NCI-H146 (cell line): ENCODE measurements around the gene TJP3.
A peak's percentile ranks its signal among the peaks of the same experiment; 100 is the strongest.
"Not testable (repeated sequence)": the region's sequence is repeated elsewhere in the genome, so short reads cannot be mapped to it uniquely, and the experiment has no call there.

Experiments used
- DNase-seq: peaks from one replicate; lab custom pipeline; 2025; lab: John Stamatoyannopoulos, UW

The TJP3 gene

DNA sequence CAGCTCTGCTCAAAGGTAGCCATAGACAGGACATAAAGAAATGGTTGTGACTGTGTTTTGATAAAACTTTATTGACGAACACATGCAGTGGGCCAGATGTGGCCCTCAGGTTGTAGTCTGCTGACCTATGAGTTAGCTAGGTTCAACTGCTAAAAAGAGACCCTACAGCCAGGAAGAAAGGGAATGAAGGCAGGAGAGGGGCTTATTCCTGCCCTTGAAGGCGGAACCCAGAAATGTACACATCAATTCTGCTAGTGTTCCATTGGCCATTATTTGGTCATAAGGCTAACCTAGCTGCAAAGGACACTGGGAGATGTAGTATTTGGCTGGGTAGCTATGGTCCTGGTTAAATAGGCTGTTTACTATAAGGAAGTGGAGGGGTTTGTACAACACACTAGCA is 35.3 kb downstream of the TJP3 start:
- no peak for DNase-seq

DNA sequence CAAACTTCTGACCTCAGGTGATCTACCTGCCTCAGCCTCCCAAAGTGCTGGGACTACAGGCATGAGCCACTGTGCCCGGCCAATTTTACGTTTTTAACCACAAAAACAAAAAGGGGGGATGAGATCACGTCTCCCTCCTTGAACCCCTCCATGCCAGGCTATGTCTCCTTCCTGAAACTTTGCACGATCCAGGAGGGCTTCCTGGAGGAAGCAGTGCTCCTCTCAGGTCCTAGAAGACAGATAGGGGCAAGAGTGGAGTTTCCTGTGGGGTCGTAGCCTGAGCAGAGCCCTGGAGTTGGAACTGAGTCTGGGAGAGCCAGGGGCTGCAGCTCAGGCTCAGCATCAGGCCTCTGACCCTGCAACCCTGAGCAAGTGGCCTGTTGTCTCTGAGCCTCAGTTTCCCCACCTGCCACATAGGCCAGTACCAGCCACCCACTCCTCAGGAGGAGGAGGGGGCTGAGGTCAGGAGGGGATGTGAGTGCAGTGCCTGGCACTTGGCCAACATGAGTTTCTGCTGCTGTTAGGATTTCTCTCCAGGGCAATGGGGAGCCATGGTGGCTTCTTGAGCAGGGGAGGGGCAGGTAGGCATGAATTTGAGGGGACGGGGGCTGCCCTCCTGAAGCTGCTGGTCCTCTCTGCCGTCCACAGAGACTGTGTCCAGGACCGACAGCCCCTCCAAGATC is 37.3 kb downstream of the TJP3 start:
- no peak for DNase-seq

DNA sequence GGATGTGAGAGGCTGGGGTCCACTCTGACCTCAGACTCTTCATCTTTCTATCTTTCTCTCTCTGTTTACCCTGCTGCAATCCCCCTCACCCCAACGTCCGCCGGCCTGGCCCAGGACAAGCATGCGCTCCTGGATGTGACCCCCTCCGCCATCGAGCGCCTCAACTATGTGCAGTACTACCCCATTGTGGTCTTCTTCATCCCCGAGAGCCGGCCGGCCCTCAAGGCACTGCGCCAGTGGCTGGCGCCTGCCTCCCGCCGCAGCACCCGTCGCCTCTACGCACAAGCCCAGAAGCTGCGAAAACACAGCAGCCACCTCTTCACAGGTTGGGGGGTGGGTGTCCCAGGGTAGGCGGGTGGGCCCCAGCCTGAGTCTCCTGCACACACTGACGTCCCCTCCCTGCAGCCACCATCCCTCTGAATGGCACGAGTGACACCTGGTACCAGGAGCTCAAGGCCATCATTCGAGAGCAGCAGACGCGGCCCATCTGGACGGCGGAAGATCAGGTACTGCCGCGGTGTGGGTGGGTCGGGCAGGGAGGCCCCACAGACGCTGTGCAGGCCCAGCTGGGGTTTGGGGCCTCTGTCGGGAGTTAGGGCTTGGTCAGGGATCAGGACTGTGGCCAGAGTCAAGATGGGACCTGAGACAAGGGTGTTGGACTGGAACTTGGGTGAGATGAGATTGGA is 38.3 kb downstream of the TJP3 start:
- DNase-seq: no peak

DNA sequence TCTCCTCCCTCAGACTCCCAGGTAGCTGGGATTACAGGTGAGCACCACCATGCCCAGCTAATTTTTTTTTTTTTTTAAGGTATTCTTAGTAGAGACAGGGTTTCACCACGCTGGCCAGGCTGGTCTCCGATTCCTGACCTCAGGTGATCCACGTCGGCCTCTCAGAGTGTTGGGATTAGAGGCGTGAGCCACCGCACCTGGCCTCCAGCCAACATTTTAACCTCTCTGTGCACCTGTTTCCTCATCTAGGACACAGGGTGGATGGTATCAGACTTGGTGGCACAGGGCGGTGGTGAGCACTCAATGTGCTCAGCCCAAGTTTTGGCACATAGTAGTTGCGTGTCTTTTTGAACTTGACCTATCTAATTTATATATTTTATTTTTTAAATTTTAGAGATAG is 40.8 kb downstream of the TJP3 start:
- DNase-seq: no peak

DNA sequence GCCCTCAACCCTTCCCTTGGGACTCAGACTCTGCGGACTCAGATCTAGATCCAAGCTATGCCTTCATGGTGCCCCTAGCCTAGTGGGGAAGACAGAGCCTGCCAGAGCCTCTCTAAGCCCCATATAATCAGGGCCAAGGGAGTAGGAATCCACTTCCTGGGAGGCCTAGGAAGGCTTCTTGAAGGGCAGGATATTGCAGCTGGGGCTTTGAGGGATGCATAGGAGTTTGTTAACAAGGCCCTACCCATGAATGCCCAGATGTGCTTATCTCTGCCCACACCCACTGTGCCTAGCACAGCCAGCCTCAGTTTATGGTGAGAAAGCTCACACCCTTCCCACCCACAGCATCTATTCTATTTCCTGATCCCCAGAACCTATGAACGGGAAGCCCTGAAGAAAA is 42.0 kb downstream of the TJP3 start:
- no peak for DNase-seq

DNA sequence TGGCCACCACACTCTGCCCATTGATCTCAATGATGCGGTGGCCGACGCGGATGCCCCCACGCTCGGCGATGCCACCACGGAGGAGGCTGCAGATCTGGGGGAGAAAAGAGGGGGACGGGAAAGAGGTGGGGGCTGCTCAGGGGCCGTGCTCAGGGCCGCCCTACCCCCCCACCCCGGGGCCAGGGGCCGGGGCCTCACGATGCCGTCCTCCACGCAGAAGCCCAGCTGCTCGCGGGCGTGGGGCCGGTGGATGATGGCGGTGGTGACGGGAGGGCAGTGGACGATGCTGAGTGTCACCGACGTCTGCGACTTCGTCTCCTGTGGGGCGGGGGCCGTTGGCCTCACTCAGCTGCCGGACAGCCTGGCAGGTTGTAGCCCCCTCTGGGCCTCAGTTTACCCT is 43.1 kb downstream of the TJP3 start:
- DNase-seq: no peak

DNA sequence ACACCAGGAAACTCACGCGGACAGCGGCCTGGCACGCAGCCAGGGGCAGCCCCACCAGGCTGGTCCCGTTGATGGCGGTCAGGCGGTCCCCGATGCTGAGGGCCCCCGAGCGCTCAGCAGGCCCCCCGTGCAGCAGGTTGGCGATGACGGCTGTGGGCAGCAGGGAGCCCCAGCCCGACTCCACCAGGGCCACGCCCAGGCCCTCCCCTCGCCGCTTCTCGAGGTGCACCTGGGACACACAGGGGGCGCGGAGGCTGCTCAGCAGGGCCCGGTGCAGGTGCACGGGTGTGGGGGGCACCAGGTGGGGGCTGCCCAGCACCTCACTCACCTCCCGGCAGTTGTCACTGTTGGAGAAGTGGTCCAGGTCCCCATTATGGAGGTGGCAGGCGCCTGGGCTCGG is 44.3 kb downstream of the TJP3 start:
- no peak for DNase-seq

DNA sequence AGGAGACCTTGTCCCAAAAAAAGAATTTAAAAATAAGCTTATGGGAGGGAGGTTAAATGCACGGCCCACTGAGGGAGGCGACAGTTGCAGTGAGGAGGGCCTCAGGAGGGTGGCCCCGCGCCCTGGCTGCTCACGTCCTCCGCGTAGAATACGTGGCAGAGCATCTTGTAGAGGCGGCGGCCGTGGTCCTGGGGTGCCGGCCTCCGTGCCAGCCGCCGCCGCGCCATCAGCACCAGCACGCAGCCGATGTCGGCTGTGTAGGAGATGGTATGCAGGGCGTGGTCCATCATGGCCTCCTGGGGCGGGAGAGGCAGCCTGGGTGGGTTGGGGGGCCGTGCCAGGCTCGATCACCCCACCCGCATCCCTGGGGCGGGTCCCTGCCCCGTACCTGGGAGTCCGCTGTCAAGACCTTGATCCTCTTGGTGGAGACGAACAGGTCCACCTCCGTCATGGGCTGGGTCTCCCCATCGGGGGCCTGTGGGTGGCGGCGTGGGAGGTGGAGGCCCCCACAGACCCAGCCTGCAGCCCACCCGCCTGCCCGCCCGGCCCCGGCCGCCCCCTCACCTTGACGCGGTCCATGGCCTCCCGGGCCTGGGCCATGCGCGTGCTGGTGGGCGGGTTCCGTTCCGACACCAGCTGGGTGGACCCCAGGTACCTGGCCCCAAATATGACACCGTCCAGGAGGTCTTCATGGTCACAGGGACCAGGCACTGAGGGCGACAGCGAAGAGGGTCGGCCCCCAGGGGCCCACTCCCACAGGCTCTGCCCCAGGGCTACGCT is 45.6 kb downstream of the TJP3 start:
- DNase-seq: no peak

DNA sequence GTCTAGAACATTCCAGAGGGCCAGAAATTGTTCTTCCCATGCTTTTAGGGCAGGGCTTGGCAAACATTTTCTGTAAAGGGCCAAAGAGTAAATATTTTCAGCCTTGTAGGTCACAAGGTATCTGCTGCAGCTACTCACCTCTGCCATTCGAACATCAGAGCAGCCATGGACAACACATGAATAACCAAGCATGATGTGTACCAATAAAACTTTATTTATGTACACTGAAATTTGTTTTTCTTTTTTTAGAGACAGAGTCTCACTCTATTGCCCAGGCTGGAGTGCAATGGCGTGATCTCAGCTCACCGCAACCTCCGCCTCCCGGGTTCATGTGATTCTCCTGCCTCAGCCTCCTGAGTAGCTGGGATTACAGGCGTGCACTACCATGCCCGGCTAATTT is 49.5 kb downstream of the TJP3 start:
- DNase-seq: not testable (repeated sequence)

DNA sequence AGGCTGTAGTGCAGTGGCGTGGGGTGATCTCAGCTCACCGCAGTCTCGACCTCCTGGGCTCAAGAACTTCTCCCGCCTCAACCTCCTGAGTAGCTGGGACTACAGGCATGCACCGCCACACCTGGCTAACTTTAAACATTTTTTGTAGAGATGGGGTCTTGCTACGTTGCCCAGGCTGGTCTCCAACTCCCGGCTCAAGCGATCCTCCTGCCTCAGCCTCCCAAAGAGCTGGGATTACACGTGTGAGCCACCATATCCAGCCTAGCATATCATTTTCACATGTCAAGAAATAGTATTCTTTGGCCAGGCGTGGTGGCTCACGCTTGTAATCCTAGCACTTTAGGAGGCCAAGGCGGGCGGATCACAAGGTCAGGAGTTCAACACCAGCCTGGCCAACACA is 50.1 kb downstream of the TJP3 start:
- not testable (repeated sequence) for DNase-seq

DNA sequence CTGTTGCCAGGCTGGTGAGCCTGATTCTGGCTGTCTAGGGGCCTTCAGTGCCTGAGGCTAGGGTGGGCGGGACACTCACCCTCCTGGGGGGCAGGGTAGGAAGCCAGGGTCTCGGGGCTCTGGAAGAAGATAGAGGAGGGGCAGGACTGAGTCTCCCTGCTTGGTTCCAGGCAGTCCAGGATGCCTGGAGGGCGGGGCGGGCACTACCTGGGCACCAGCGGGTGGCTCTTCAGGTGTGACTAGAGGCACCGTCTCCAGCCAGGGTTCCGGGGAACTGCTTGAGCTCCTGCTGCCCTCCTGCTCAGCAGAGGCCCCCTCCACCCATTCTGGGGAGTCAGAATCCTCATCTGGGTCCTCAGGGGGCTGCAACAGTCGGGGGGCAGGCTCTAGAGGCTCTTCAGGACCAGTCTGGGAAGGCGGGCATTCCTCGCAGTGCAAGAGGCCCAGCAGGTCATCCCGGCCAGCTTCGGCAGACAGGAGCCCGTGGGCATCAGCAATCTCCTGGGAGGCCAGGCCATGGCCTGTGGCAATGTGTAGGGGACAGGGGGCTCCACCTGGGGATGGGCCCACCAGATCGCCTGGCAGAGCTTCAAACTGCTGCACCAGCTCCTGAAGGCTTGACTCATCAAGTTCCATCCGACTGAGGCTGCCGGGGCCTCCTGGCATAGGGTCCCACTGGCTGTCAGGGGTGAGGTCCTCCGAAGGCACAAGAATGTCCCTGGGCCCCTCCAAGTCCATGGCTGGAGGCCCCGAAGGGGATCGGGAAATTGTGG is 51.5 kb downstream of the TJP3 start:
- no peak for DNase-seq

DNA sequence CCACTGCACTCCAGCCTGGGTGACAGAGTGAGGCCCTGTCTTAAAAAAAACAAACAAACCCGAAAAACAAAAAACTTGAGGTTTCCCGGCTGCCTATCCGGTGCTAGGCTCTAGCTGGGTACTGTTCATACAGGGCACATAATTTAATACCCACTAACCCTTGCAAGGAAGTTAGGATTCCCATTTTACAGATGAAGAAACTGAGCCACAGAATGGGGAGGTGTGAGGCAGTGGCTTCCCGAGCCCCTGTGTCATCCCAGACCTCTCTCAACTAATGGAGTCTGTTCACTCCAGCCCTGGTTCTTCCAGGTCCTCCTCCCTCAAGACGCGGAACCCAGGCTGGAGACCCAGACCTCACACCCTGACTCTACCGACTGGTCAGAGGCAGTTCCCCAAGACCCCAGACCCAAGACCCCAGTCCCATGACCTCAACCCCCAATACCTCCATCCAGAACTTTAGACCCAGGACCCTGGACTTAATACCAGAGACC is 52.7 kb downstream of the TJP3 start:
- DNase-seq: no peak

DNA sequence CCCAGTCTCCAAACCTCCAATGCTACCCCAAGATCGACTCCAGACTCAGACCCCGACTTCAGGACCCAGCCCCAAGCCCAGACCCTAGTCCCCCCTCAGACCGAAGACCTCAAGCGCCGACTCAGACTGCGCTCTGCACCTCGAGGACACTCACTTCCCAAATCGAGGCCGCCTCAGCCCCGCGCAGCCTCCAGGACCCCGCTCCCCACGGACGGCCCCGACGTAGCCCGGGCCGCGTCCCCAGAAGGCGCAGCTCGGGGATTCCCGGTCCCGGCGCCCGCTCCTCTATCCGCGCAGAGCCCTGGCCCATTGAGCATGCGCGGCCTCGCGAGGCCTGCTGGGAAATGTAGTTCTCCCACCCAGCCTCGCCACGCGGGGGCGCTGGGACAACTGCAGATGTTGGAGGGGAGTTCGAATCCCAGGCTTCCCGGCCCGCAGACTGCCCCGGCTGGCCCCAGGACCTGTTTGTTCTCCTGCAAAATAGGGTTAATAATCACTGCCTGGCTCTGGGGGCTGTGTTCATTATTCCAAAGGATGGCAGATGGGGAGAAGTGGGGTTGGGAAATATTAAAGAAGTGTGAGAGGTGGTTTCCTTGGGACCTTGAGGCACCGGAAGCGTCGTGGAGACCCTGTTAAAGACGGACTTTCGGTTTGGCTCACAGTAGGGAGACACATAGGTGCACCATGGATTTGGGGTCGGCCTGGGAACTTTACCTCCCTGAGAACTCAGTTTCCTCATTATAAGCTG is 53.4 kb downstream of the TJP3 start, which contains the start of gene APBA3:
TSS of gene APBA3 (minus strand) at position 311 of the 748 bp plus-strand sequence. CDS start 1,428 bp downstream, outside the sequence.
- DNase-seq: peak; percentile 77

DNA sequence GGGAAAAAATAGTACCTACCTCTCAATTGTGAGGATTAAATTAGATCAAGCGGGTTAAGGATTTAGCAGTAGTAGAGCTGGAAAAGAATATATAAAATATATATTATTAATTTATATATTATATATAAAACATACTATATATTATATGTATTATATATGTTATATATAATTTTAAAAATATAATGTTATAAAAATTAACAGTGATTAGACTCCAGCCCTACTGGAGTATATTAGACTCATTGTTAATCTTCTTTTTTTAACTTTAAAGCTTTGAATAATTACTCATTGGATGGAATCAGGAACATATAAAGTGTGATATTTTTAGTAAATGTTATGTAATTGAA is 53.9 kb downstream of the TJP3 start:
- no peak for DNase-seq

DNA sequence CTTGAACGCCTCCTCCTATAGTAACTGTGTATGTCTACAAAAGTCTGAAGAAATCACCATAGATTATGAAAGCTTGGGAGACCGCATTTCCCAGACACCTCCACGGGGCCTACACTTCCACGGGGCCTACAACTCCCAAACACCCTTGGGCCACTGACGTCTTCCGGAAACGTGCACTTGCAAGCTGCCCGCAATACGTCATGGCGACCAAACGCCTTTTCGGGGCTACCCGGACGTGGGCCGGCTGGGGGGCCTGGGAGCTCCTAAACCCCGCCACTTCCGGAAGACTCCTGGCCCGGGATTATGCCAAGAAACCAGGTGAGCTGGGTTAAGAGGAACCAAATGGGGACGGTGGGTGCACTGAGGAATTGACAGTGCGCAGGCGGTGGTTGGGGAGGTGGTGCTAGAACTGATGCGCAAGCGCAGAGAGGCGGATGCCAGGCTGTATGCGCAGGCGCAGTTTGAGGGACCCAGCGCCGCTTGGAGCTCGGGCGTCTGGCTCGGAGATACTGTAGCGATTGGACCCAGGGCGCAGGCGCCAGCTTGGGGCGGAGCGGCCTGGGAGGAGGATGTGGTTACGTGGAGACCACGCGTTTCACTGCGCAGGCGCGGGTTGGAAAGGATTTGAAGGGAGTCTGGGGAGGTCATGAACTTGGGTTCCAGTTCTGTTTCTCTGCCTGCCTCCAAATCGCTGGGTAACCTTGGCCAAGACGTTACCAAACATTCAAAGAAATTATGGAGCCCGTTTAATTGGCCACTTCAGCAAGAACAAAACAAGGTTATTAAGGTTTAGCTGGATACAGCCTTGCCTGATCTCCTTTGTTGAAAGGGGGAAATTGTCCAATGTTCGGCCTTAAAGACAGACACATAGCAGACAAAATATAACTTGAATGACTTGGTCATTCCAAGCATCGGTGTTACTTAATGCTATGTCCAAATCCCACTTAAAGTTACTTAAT is 54.6 kb downstream of the TJP3 start, which contains the start of gene MRPL54:
TSS of gene MRPL54 (plus strand) at position 182 of the 959 bp plus-strand sequence. CDS start at position 201, 19 bp downstream.
- DNase-seq: peak; percentile 95

DNA sequence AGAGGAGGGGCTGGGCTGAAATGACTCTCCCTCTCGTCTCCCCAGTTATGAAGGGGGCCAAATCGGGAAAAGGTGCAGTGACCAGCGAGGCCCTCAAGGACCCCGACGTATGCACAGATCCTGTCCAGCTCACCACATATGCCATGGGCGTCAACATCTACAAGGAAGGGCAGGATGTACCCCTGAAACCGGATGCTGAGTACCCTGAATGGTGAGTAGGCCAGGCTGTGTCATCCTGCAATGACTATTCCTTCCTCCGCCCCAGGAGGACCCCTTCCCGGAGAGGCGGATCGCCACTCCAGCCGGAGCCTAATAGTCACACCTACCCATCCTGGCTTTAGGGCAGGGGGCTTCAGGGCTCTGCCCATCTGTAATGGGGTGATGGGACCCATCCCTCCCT is 56.9 kb downstream of the TJP3 start:
- DNase-seq: no peak

DNA sequence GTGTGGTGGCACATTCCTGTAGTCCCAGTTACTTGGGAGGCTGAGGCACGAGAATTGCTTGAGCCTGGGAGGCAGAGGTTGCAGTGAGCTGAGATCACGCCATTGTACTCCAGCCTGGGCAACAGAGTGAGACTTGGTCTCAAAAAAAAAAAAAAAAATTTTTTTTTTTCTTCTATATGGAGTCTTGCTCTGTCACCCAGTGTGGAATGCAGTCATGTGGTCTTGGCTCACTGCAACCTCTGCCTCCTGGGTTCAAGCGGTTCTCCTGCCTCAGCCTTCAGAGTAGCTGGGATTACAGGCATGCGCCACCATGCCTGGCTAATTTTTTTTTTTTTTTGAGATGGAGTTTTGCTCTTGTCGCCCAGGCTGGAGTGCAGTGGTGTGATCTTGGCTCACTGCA is 57.6 kb downstream of the TJP3 start:
- not testable (repeated sequence) for DNase-seq

DNA sequence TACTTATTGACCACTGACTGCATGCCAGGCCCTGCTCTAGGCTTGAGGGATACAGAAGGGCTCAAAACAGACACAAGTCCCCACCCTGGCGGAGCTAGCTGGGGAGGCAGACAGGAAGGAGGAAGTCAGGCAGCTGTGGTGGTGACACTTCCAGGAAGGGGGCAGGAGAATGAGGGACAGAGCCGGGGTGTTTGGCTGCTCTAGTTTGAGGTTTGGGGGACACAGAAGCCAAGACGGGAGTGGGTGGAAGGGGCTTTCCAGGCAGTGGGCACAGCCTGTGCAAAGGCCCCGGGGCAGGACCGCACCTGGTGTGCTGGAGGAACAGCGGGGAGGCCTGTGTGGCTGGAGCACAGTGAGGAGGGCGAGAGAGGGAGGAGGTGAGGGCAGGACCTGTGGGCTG is 58.3 kb downstream of the TJP3 start:
- DNase-seq: no peak

DNA sequence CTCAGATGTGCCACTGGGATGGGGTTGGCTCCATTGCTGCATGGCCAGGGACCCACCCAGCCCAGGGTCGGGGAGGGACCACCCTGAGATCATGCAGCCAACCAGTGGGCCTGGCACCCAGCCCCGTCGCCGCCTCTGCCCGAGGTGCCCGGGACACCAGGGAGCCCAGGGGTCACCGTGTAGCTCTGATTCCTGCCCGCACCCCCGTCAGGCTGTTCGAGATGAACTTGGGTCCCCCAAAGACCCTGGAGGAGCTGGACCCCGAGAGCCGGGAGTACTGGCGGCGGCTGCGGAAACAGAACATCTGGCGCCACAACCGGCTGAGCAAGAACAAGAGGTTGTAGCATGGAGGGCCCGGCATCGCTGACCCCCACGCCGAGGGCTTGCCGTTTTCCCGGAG is 58.9 kb downstream of the TJP3 start:
- no peak for DNase-seq
